Peyer's patch (tissue), 4 donors: ENCODE data around the gene ZFHX3. TPM values are rescaled to one million over a fixed set of nuclear protein-coding genes. Genes with fewer than 3 reads are reported as not detected.
A peak's percentile ranks its signal among the peaks of the same experiment; 100 is the strongest.

Experiments used
- DNase-seq, 3 donors: peaks; one replicate each; pipeline ENCODE4 v3.0.0-alpha.2; 2017 to 2019
- H3K27ac ChIP-seq, 4 donors: fragments of 200-600 bp; sonication (generic); one replicate each; pipeline ENCODE4 v1.5.1; 2016 to 2019
- H3K27me3 ChIP-seq, 2 donors: fragments of 200-600 bp; sonication (generic); one replicate each; pipeline ENCODE4 v1.5.1; 2019
- H3K36me3 ChIP-seq, 3 donors: fragments of 200-600 bp; sonication (generic); one replicate each; pipeline ENCODE4 v1.5.1; 2016 to 2019
- H3K4me1 ChIP-seq, 4 donors: fragments of 200-600 bp; sonication (generic); one replicate each; pipeline ENCODE4 v1.5.1; 2016 to 2019
- H3K4me3 ChIP-seq, 4 donors: fragments of 200-600 bp; sonication (generic); 1 replicate in 3 of 4; 2 replicates in 1 of 4; pipeline ENCODE4 v1.5.1; 2016 to 2019; ENCODE audit warnings: mild to moderate bottlenecking in 1 of 4
- H3K9me3 ChIP-seq, 4 donors: fragments of 200-600 bp; sonication (generic); one replicate each; pipeline ENCODE4 v1.5.1; 2016 to 2019; ENCODE audit warnings: mild to moderate bottlenecking in 1 of 4
- POLR2A ChIP-seq, 2 donors: fragments of 450-650 bp; IDR thresholded peaks; one replicate each; pipeline ENCODE4 v1.5.1; 2017; ENCODE audit warnings: antibody characterized with exemption in 2 of 2, mild to moderate bottlenecking in 2 of 2, moderate library complexity in 2 of 2
- total RNA-seq, 4 donors: library from RNA; depleted of rRNA; stranded (reverse); fragments of >200 nt; gene quantifications; one replicate each; pipeline ENCODE4 v1.1.0, GENCODE V29; 2016
- TF ChIP-seq, protein P1 (sequence below), 6 experiments: fragments of 450-650 bp in 4 of 6; fragments of 200-600 bp in 2 of 6; sonication (generic) in 1 of 6; IDR thresholded peaks; one replicate each; pipeline ENCODE4 v1.5.1; 2017 to 2019; ENCODE audit warnings: antibody characterized with exemption in 6 of 6, mild to moderate bottlenecking in 3 of 6, moderate library complexity in 1 of 6

The ZFHX3 gene
- total RNA-seq, 4 donors from 2014 or later, result 6.3 to 39.6 (median 14.6) TPM

DNA sequence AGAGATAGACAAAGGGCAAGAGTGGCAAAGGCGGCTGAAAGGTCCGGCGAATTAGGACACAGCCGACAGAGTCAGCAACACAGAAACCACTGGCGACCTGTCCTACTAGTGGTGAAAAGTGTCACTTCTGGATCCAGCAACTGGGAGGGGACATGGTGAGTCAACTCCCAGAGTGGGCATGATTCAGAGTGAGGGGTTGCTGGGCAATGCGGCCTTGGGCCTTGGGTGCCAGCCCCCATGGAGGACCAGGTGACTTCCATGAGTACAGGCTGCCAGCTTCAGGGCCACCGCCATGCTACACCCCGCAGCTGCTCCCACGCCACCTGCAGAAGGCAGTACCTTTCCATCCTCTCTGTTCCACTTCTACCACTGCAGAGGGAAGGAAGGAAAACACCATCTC is 110.6 kb downstream of the ZFHX3 start:
- no peaks in the 10 kb centered on the region for H3K9me3 ChIP-seq
- DNase-seq, result peak in 1 of 3 donors; percentile 27
- TF ChIP-seq POLR2A (IDR thresholded peaks at IDR 0.05), result no peak
- TF ChIP-seq, protein P1, sequence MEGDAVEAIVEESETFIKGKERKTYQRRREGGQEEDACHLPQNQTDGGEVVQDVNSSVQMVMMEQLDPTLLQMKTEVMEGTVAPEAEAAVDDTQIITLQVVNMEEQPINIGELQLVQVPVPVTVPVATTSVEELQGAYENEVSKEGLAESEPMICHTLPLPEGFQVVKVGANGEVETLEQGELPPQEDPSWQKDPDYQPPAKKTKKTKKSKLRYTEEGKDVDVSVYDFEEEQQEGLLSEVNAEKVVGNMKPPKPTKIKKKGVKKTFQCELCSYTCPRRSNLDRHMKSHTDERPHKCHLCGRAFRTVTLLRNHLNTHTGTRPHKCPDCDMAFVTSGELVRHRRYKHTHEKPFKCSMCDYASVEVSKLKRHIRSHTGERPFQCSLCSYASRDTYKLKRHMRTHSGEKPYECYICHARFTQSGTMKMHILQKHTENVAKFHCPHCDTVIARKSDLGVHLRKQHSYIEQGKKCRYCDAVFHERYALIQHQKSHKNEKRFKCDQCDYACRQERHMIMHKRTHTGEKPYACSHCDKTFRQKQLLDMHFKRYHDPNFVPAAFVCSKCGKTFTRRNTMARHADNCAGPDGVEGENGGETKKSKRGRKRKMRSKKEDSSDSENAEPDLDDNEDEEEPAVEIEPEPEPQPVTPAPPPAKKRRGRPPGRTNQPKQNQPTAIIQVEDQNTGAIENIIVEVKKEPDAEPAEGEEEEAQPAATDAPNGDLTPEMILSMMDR (IDR thresholded peaks at IDR 0.05), result no peak
- H3K4me3 ChIP-seq, result no peak overlapping the region
- no peaks in the 10 kb centered on the region for H3K36me3 ChIP-seq
- H3K27ac ChIP-seq, result no peak overlapping the region
- H3K4me1 ChIP-seq, result peaks cover 0 to 15% (median 0%) of the 10 kb centered on the region in 4 donors
- no peaks in the 10 kb centered on the region for H3K27me3 ChIP-seq

DNA sequence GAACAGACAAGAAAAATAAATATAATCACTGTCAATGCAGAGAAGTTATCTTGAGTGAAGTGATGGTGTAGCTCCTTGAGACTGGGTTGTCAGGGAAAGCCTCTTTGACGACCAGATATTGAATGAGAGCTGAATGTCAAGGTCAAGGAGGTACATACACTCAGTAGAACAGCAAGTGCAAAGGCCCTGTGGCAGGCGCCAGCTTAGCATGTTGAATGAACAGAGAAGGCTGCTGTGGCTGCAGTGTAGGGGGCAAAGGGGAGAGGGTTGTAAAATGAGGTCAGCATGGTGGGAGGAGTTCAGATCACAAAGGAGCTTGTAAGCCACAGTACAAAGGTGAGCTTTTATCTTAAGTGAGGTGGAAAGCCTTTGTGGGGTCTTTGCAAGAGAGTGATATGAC is 111.5 kb downstream of the ZFHX3 start:
- peaks cover 0 to 15% (median 0%) of the 10 kb centered on the region in 4 donors for H3K4me1 ChIP-seq
- no peaks in the 10 kb centered on the region for H3K27me3 ChIP-seq
- no peak for DNase-seq
- TF ChIP-seq, protein P1 (IDR thresholded peaks at IDR 0.05), result no peak
- TF ChIP-seq POLR2A (IDR thresholded peaks at IDR 0.05), result no peak
- H3K36me3 ChIP-seq, result no peaks in the 10 kb centered on the region
- H3K9me3 ChIP-seq, result no peaks in the 10 kb centered on the region
- no peak overlapping the region for H3K4me3 ChIP-seq
- H3K27ac ChIP-seq, result no peak overlapping the region

- H3K4me1 ChIP-seq, result peaks cover 0 to 15% (median 0%) of the 10 kb centered on the region in 4 donors
- H3K27ac ChIP-seq, result no peak overlapping the region
- TF ChIP-seq, protein P1 (IDR thresholded peaks at IDR 0.05), result no peak
- no peak for TF ChIP-seq POLR2A (IDR thresholded peaks at IDR 0.05)
- no peak overlapping the region for H3K4me3 ChIP-seq
- DNase-seq, result peak in 1 of 3 donors; percentile 28
- no peaks in the 10 kb centered on the region for H3K9me3 ChIP-seq
- H3K27me3 ChIP-seq, result no peaks in the 10 kb centered on the region
- H3K36me3 ChIP-seq, result no peaks in the 10 kb centered on the region
Measured at GRCh38 chr16:72935896-72936295, 112.0 kb downstream of the ZFHX3 start.

DNA sequence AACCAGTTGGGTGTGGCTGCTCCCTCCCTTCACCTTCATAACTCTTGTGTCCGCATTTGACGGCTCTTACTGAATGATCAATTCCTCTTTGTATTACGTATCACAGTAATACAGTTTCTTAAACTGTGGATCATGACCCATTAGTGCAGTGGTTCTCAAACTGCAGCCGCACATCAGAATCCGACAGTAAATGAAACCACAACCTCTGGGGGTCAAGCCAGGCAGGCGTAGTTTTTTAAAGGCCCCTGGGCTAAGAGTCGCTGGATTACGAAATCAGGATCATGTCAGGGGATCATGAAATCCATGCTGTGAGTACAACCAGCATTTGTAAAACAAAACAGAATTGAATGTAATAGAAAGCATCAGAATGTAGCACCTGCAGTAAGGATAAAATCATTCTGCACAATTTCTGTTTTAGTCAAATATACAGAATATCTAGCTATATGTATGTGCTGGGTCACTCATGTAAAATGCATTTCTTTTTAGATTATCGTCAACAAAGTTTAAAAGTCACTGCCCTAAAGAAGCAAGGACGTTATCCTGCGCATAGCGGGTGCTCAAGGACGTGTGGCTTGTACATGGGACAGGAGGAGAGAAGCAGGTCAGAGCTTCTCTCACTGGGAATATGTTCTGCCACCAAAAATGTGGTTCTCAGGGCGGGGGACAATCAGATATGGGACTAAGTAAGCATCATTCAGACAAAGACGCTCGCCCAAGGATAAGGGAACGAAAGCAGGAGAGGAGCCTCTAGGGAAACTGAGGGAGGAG is 113.1 kb downstream of the ZFHX3 start:
- TF ChIP-seq, protein P1 (IDR thresholded peaks at IDR 0.05), result no peak
- TF ChIP-seq POLR2A (IDR thresholded peaks at IDR 0.05), result no peak
- H3K9me3 ChIP-seq, result no peaks in the 10 kb centered on the region
- H3K27ac ChIP-seq, result no peak overlapping the region
- no peaks in the 10 kb centered on the region for H3K36me3 ChIP-seq
- H3K27me3 ChIP-seq, result no peaks in the 10 kb centered on the region
- no peak overlapping the region for H3K4me3 ChIP-seq
- no peak for DNase-seq
- peaks cover 0 to 14% (median 0%) of the 10 kb centered on the region in 4 donors for H3K4me1 ChIP-seq

GRCh38 chr16:72932677-72933335 is 115.1 kb downstream of the ZFHX3 start:
- Histone ChIP-seq H3K27me3 (no peaks in the 10 kb centered on the region), H3K4me1 (no peaks in the 10 kb centered on the region), H3K9me3 (no peaks in the 10 kb centered on the region), H3K4me3 (no peak overlapping the region), H3K27ac (peak overlapping the region in 1 of 4 donors; percentile 73), H3K36me3 (no peaks in the 10 kb centered on the region)
- TF ChIP-seq, protein P1 (IDR thresholded peaks at IDR 0.05), result no peak
- no peak for TF ChIP-seq POLR2A (IDR thresholded peaks at IDR 0.05)
- DNase-seq, result no peak
